GM12864 (cell line): ENCODE results near the gene SYNJ2.
A peak's percentile ranks its signal among the peaks of the same experiment; 100 is the strongest.

Experiments used
- DNase-seq: peaks from one replicate; pipeline ENCODE4 v3.0.0-alpha.2; 2011; ENCODE audit warnings: low read depth
- H3K4me3 ChIP-seq: 2 replicates; pipeline ENCODE4 v1.5.1; 2011; ENCODE audit warnings: mild to moderate bottlenecking, low read depth, low read length, control low read depth
- CTCF ChIP-seq: IDR thresholded peaks from 2 replicates; pipeline ENCODE4 v1.5.1; 2011; ENCODE audit warnings: low read depth, mild to moderate bottlenecking, moderate library complexity, low read length, control low read depth, inconsistent platforms; ENCODE audit errors: missing control alignments

Gene SYNJ2

GRCh38 chr6:158037771-158038170 lies 56.1 kb downstream of the SYNJ2 start:
- DNase-seq = no peak
- H3K4me3 ChIP-seq = no peak overlapping the region
- no peak for TF ChIP-seq CTCF

GRCh38 chr6:158038291-158039177 lies 56.9 kb downstream of the SYNJ2 start:
- no peak overlapping the region for H3K4me3 ChIP-seq
- no peak for DNase-seq
- no peak for TF ChIP-seq CTCF

GRCh38 chr6:158039178-158039557 lies 57.5 kb downstream of the SYNJ2 start:
- no peak for DNase-seq
- no peak overlapping the region for H3K4me3 ChIP-seq
- no peak for TF ChIP-seq CTCF

- TF ChIP-seq CTCF = no peak
These were observed 57.9 kb downstream of the SYNJ2 start for GRCh38 chr6:158039571-158040050.

GRCh38 chr6:158040051-158040803 lies 58.6 kb downstream of the SYNJ2 start:
- DNase-seq = peak; percentile 44

More at GRCh38 chr6:158039571-158040050, 57.9 kb downstream of the SYNJ2 start:
- H3K4me3 ChIP-seq = no peak overlapping the region
- no peak for DNase-seq

GRCh38 chr6:158040804-158041347 lies 59.2 kb downstream of the SYNJ2 start:
- DNase-seq = no peak
- H3K4me3 ChIP-seq = no peak overlapping the region
- TF ChIP-seq CTCF = no peak

More at GRCh38 chr6:158040051-158040803, 58.6 kb downstream of the SYNJ2 start:
- no peak for TF ChIP-seq CTCF
- no peak overlapping the region for H3K4me3 ChIP-seq
